Right lobe of liver (tissue), 6 donors: ENCODE measurements around the gene VKORC1. TPM values are rescaled to one million over a fixed set of nuclear protein-coding genes. Genes with fewer than 3 reads are reported as not detected.

ENCODE experiments used
- ATAC-seq, 4 donors: fragments of 200-7000 bp; cut with Tn5 transposase; one replicate each; pipeline ENCODE4 v1.9.1; 2020; ENCODE audit warnings: mild to moderate bottlenecking in 4 of 4, moderate library complexity in 4 of 4
- DNase-seq, 3 donors: peaks; one replicate each; pipeline ENCODE4 v3.0.0-alpha.2; 2020
- H3K27ac ChIP-seq, 3 donors: fragments of 200-600 bp; one replicate each; pipeline ENCODE4 v1.8.0; 2022
- H3K27me3 ChIP-seq, 2 donors: fragments of 200-600 bp; one replicate each; pipeline ENCODE4 v1.8.0; 2022
- H3K36me3 ChIP-seq, 4 donors: fragments of 200-600 bp; sonication (generic) in 1 of 4; one replicate each; pipeline versions ENCODE4 v1.5.1 to v1.8.0; 2017 to 2022; ENCODE audit warnings: control low read depth in 1 of 4
- H3K4me1 ChIP-seq, 4 donors: fragments of 200-600 bp; sonication (generic) in 1 of 4; one replicate each; pipeline versions ENCODE4 v1.5.1 to v1.8.0; 2017 to 2022; ENCODE audit warnings: control low read depth in 1 of 4
- H3K4me3 ChIP-seq, 3 donors: fragments of 200-600 bp; one replicate each; pipeline ENCODE4 v1.8.0; 2022
- H3K9me3 ChIP-seq, 4 donors: fragments of 200-600 bp; sonication (generic) in 1 of 4; one replicate each; pipeline versions ENCODE4 v1.5.1 to v1.8.0; 2017 to 2022; ENCODE audit warnings: control low read depth in 1 of 4
- POLR2A ChIP-seq: fragments of 450-650 bp; IDR thresholded peaks from one replicate; pipeline ENCODE4 v1.6.1; 2017; ENCODE audit warnings: antibody characterized with exemption, mild to moderate bottlenecking
- WGBS: methylation state at CpG from one replicate; pipeline ENCODE4 v1.1.6; 2018; ENCODE audit warnings: low coverage, low lambda C conversion rate; ENCODE audit not compliant: insufficient coverage; ENCODE audit errors: missing lambda C conversion rate; 5-methylcytosine and 5-hydroxymethylcytosine counted together
- intact Hi-C, 2 donors: fragments of 100-400 bp; cut with DNase I; formaldehyde crosslinking; loops; one replicate each; pipeline versions ENCODE4 v1.11.2 to v1.14.1; 2022
- total RNA-seq, 6 experiments: library from RNA; depleted of rRNA in 2 of 6; stranded (reverse); fragments of >200 nt in 2 of 6; fragmentation: NEBNext Ultra II Directional in 3 of 6; extraction: Animal tissue kit (Norgen Biotek cat#: 25700) in 3 of 6; gene quantifications; one replicate each; pipeline versions ENCODE4 v1.1.0 to v1.2.4, GENCODE V29; 2016 to 2023
- TF ChIP-seq, protein P1 (sequence below), 4 donors: fragments of 200-600 bp in 3 of 4; fragments of 450-650 bp in 1 of 4; IDR thresholded peaks; one replicate each; pipeline versions ENCODE4 v1.5.1 to v1.8.0; 2016 to 2022; ENCODE audit warnings: antibody characterized with exemption in 4 of 4, mild to moderate bottlenecking in 2 of 4
- donor health status: DM: no; HTN: yes; CAD: no.
- donor health status: DM: no; HTN: no; CAD: no.
- donor health status: DM: no; HTN: no; CAD: no.
- donor health status: DM: no; HTN: yes; CAD: no.
- donor health status: DM: no; HTN: yes; CAD: no.

VKORC1 gene
- total RNA-seq, 6 experiments from 2014 or later = 102 to 297 (median 199) TPM

DNA sequence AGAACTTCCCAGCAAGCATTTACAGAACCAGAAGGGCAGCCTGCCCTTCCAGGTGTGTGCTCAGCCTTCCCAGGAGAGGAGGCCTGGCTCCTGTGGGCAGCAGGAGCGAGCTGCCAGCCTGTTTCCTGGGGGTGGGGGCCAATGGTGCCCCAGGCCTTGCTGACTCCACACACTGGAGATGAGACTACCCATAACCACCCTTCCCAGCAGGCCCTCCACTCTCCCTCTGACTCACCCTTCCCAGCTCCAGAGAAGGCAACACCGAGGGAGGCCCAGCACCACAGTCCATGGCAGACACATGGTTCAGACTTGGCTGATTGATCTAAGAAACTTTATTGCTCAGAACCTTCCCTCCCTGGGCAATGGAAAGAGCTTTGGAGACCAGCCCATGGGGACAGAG lies 4.1 kb downstream of the VKORC1 start:
- ATAC-seq (no peak), DNase-seq (no peak)
- no peak overlapping the region for H3K4me3 ChIP-seq
- no peaks in the 10 kb centered on the region for H3K27me3 ChIP-seq
- TF ChIP-seq, protein P1, sequence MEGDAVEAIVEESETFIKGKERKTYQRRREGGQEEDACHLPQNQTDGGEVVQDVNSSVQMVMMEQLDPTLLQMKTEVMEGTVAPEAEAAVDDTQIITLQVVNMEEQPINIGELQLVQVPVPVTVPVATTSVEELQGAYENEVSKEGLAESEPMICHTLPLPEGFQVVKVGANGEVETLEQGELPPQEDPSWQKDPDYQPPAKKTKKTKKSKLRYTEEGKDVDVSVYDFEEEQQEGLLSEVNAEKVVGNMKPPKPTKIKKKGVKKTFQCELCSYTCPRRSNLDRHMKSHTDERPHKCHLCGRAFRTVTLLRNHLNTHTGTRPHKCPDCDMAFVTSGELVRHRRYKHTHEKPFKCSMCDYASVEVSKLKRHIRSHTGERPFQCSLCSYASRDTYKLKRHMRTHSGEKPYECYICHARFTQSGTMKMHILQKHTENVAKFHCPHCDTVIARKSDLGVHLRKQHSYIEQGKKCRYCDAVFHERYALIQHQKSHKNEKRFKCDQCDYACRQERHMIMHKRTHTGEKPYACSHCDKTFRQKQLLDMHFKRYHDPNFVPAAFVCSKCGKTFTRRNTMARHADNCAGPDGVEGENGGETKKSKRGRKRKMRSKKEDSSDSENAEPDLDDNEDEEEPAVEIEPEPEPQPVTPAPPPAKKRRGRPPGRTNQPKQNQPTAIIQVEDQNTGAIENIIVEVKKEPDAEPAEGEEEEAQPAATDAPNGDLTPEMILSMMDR (IDR thresholded peaks at IDR 0.05) = no peak
- TF ChIP-seq POLR2A = no peak
- intact Hi-C loops = loop anchor here in 1 of 2 donors (5.0 kb wide), 1 partner anchor 108 kb away; no protein-coding TSS in a partner anchor
- 78% methylated on average over 1 of the region's 2 CpGs for WGBS
- H3K27ac ChIP-seq = no peak overlapping the region
- no peaks in the 10 kb centered on the region for H3K9me3 ChIP-seq
- H3K4me1 ChIP-seq = peaks cover 0 to 15% (median 0%) of the 10 kb centered on the region in 4 donors
- H3K36me3 ChIP-seq = peaks cover 0 to 54% (median 24%) of the 10 kb centered on the region in 4 donors

DNA sequence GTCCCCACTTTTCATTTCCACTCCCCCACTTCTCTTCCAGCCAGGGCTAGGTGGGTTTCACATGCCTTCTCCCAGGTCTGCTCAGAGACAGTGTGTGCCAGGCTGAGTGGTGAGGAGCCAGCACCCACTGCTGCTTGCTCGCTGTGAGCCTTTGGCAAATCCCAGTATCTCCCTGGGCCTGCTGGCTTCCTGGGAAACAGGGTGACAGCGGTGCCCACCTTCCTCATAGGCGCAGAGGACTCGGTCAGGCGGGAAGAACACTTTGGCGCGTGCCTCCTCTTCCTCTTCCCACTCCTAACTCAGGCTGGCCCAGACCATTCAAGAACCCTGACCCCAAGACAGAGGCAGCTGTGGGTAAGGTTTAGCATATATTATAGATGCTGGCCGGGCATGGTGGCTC lies 5.4 kb downstream of the VKORC1 start:
- ATAC-seq (no peak), DNase-seq (no peak)
- no peaks in the 10 kb centered on the region for H3K27me3 ChIP-seq

DNA sequence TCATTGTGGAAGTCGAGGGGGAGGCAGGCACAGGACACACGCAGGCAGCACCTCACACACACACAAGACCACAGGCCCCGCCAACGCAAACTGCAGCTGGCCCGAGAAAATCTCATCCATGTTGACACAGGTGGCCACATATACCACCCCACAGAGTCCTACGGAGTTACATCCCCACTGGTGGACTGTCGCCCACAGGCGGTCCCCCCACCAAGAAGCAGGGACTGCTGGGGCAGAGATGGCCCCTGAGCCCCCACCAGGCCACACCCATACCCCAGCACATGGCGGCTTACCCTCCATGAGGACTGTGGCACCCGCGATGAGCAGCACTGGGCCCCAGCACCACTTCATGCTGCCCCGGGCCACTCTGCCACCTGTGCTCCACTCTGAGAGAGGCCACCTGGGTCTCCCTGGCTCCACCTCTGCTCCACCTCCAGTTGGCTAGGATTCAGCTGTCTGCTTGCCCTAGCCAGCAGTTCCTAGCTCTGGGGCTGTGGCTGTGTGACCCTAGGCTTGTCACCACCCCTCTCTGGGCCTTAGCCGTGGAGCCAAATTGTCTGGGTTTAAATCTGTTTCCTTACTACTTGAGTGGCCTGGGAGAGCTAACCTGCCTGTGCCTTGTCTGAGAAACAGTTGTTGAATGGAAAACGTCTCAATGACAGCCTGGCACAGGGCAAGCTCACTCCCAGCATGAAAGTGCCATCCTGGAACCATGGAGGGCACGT lies 6.0 kb downstream of the VKORC1 start, which contains the start of gene PRSS53:
TSS of gene PRSS53 (minus strand) at position 485 of the 725 bp plus-strand sequence. CDS start at position 351, 134 bp downstream.
- no peak for TF ChIP-seq POLR2A
- TF ChIP-seq, protein P1 (IDR thresholded peaks at IDR 0.05) = no peak
- no peaks in the 10 kb centered on the region for H3K9me3 ChIP-seq
- H3K4me1 ChIP-seq = peaks cover 0 to 9% (median 0%) of the 10 kb centered on the region in 4 donors
- 54% methylated on average over 3 of the region's 15 CpGs for whole genome bisulfite sequencing
- H3K27me3 ChIP-seq = no peaks in the 10 kb centered on the region
- no peak for ATAC-seq
- intact Hi-C loops = loop anchor here in 1 of 2 donors (10.0 kb wide), 1 partner anchor 104 kb away; the partner anchor contains the start of gene HSD3B7
- H3K36me3 ChIP-seq = peaks cover 0 to 70% (median 31%) of the 10 kb centered on the region in 4 donors
- no peak within 1 kb of the TSS for H3K27ac ChIP-seq
- no peak for DNase-seq
- H3K4me3 ChIP-seq = no peak within 1 kb of the TSS

More for the DNA sequence above, 5.4 kb downstream of the VKORC1 start:
- Histone ChIP-seq H3K27ac (no peak overlapping the region), H3K4me3 (no peak overlapping the region), H3K4me1 (peaks cover 0 to 9% (median 0%) of the 10 kb centered on the region in 4 donors), H3K36me3 (peaks cover 0 to 65% (median 29%) of the 10 kb centered on the region in 4 donors), H3K9me3 (no peaks in the 10 kb centered on the region)
- WGBS = no CpG with 5 or more reads among the region's 8 CpGs
- intact Hi-C loops = loop anchor here in 1 of 2 donors (10.0 kb wide), 1 partner anchor 104 kb away; the partner anchor contains the start of gene HSD3B7
- TF ChIP-seq, protein P1 (IDR thresholded peaks at IDR 0.05) = no peak
- no peak for TF ChIP-seq POLR2A

DNA sequence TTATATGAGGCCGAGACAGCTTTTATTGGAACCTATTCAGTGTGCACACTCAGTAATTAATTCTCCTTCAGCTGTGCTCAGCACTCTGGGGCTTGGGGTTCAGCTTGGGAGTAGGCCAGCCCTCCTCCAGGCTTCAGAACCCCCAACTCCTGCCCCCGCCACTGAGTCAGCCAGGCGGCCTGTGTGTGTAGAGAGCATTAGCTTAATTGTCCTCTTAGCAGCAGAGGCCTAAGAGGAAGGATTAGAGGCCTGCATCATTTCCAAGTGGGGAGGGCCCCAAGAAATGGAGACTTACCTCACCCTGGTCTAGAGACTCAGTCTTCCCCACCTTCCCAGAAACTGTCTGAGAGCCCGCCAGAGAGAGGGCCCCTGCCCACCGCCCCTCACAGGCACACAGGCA lies 6.6 kb downstream of the VKORC1 start:
- TF ChIP-seq, protein P1 (IDR thresholded peaks at IDR 0.05) = no peak
- no peak for TF ChIP-seq POLR2A
- H3K27me3 ChIP-seq = no peaks in the 10 kb centered on the region
- no peaks in the 10 kb centered on the region for H3K9me3 ChIP-seq
- peaks cover 0 to 5% (median 0%) of the 10 kb centered on the region in 4 donors for H3K4me1 ChIP-seq
- DNase-seq (no peak), ATAC-seq (no peak)
- WGBS = 80% methylated on average over 1 of the region's 5 CpGs
- intact Hi-C loops = loop anchor here in 1 of 2 donors (10.0 kb wide), 1 partner anchor 103 kb away; the partner anchor contains the start of gene HSD3B7
- no peak overlapping the region for H3K4me3 ChIP-seq
- peaks cover 0 to 70% (median 33%) of the 10 kb centered on the region in 4 donors for H3K36me3 ChIP-seq
- no peak overlapping the region for H3K27ac ChIP-seq
